ENCODE data around the gene UBE2N.
"Not testable (repeated sequence)": the region's sequence is repeated elsewhere in the genome, so short reads cannot be mapped to it uniquely, and the experiment has no call there.

- TF ChIP-seq POLR2AphosphoS5 (IDR thresholded peaks at IDR 0.05; ENCODE audit: borderline replicate concordance, low read depth, low read length); EZH2 (IDR thresholded peaks at IDR 0.05): not testable (repeated sequence)
These were observed 42.4 kb downstream of the UBE2N start for GRCh38 chr12:93399183-93399863.

All from SK-N-MC (cell line).